ENCODE measurements around the gene TIMM17A. TPM values are rescaled to one million over a fixed set of nuclear protein-coding genes. Genes with fewer than 3 reads are reported as not detected.
"Not testable (repeated sequence)": the region's sequence is repeated elsewhere in the genome, so short reads cannot be mapped to it uniquely, and the experiment has no call there.

Gene TIMM17A
- total RNA-seq, 1 donor from 2014 or later = 72.0 TPM

DNA sequence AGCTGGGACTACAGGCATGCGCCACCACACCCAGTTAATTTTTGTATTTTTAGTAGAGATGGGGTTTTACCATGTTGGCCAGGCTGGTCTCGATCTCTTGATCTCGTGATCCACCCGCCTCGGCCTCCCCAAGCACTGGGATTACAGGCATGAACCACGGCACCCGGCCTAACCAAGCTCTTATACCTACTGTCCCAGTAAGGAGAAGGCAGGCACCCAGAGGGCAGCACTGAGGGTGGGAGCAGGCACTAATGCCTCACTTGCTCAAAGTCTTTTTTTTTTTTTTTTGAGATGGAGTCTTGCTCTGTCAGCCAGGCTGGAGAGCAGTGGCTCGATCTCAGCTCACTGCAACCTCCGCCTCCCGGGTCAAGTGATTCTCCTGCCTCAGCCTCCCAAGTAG lies 15.0 kb upstream of the TIMM17A start:
- DNase-seq (ENCODE audit: low read depth) = not testable (repeated sequence)

DNA sequence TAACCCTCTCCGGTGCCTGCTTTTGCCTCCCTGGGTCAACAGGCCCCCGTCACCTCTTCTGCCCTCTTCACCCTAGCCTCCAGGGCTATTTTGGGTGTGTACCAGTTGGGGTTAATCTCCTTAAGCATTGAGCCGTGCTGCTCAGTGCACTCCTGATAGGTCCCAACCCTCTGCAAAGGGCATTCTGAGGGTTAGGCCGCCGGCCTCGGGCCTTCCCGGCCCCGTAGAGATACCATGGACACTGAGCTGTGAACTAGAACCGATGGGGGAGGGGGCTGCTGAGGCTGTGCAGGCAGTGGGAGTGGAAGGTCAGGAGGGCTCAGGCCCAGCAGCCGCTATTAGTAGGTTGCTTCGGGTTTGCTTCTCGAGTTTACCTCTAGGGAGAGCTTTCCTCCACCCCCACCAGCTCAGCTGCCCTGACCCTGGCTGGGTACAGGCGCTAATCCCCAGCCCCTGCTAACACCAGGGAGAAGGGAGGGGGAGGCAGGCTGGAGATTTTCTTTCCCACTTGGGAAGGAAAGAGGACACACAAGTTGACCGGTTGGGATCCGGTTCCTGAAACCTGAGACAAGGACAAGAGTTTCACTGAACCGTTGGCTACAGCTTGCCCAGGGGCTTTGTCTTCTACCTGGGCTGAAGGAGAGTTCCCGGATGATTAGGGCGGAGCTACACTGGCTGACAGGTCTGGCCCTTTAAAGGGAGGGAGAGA lies 13.7 kb upstream of the TIMM17A start:
- peak; percentile 35 for DNase-seq (ENCODE audit: low read depth)

DNA sequence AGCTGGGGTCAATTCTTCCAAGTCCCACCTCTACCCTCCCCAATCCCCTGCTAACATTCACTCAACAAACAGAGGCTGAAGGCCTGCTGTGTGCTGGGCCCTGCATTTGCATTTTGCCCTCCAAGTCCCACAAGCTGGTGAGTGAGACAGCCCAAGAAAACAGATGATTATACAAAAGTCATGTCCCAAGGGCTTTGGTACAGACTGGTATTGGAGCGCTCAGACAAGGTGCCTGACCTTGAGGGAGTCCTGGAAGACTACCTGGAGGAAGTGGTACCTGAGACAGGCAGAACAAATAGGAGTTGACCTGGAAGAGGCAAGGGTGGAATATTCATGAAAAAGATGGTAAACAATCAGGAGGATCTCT lies 13.2 kb upstream of the TIMM17A start:
- no peak for DNase-seq (ENCODE audit: low read depth)

DNA sequence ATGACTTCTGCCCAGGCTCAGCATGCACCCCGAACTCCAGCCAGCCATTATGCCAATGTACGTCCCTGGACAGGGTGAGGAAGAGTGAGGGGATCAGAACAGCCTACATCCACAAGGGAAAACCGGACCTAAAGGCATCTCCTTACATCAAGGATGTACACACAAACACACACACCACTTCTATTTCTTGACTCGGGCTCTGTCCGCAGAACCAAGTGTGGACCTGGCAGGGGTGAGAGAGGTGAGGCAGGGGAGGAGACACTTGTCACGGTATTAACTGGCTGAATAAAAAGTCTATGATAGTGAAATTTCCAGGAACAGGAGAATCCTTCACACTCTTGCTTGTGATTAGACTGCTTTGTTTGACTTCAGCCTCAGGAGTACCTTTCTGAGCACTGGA lies 11.3 kb upstream of the TIMM17A start:
- DNase-seq (ENCODE audit: low read depth) = no peak

- no peak for DNase-seq (ENCODE audit: low read depth)
Observed at GRCh38 chr1:201944639-201945038, 10.7 kb upstream of the TIMM17A start.

DNA sequence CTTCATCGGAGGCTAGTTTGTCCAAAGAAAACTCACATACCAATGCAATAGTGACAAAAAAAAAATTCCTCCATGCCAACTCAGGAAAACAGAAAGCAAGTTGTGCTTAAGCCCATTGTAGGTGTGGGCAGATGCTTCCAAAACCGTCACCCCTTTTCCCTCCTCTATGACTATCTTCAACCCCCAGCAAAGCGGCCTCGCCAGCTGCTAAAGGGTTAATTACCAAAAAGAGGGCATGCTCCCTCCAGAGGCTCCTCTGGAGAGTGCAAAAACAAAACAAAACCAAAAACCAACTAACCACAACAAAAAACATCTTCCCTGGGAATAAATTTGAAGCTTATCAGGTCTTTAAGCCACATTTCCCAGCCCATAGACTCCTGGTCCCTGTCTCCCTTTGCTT lies 10.1 kb upstream of the TIMM17A start:
- no peak for DNase-seq (ENCODE audit: low read depth)

DNA sequence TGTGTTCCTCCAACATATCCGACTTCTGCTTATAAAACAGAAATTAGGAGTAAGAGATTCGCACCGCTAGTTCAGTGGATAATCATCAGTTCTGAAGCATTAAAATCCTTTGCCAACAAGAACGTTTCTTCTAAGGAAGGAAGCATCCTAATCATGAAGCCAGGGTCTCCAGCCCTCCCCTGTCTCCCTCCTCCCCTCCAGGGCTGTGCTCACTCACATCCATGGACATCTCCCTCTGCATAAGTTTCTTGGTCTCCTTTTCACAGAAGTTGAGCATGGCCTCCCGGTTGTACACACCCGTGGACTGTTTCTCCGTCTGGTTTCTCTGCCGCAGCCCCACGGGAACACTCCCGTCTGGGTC lies 9.5 kb upstream of the TIMM17A start:
- DNase-seq (ENCODE audit: low read depth) = no peak

- peak; percentile 76 for DNase-seq (ENCODE audit: low read depth)
Observed at GRCh38 chr1:201946224-201946908, 8.9 kb upstream of the TIMM17A start, which contains the start of gene LMOD1. Gene LMOD1 (minus strand): TSS chr1:201946548. CDS start chr1:201946340, 208 bp downstream.

DNA sequence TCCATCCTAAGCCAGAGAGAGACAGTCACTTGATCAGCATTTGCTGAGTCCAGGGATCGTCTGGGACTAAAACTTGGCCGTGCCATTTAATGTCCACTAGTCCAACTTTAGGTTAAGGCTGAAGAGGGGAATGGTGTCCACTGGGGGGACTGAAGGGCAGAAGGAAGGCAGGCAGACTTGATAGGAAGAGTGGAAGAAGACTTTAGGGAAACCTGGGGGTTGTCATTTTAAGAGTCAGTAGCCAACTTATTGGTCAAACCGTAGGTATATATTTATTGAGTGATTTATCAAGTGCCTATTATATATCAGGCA lies 7.7 kb upstream of the TIMM17A start:
- DNase-seq (ENCODE audit: low read depth) = no peak

GRCh38 chr1:201949491-201949890 lies 5.8 kb upstream of the TIMM17A start:
- DNase-seq (ENCODE audit: low read depth) = no peak

- no peak for DNase-seq (ENCODE audit: low read depth)
Observed at GRCh38 chr1:201954263-201955008, 867 bp upstream of the TIMM17A start.

- DNase-seq (ENCODE audit: low read depth) = no peak
Observed at GRCh38 chr1:201955729-201956143, 433 bp downstream of the TIMM17A start.

- no peak for DNase-seq (ENCODE audit: low read depth)
Observed at GRCh38 chr1:201958348-201958747, 3.0 kb downstream of the TIMM17A start.

- DNase-seq (ENCODE audit: low read depth) = not testable (repeated sequence)
Observed at GRCh38 chr1:201962382-201962781, 7.1 kb downstream of the TIMM17A start.

DNA sequence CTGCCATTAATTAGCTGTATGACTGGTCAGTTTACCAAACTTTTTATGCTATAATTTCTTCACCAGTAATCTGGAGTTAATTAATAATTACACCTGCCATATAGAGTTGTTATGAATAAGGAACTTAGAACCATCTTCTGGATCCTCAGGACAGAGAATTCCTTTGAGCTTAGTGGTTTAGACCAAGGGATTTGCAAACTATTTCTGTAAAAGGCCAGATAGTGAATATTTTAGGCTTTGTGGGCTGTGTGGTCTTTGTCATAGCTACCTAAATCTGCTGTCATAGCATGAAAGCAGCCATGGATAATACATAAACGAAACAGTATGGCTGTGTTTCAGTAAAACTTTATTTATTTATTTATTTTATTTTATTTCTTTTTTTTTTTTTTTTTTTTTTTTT lies 9.0 kb downstream of the TIMM17A start:
- no peak for DNase-seq (ENCODE audit: low read depth)

DNA sequence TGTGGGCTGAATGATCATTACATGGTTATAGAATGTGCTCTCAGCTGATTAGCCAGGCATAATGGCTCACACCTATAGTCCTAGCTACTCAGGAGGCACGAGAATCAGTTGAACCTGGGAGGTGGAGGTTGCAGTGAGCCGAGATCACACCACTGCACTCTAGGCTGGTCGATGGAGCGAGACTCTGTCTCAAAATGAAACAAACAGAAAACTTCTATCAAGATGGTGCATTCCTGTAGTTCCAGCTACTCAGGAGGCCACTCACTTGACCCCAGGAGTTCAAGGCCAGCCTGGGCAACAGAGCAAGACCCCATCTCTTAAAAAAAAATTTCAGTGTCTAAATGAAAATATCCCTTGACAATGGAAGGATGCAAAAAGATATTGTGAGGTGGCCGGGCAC lies 10.9 kb downstream of the TIMM17A start:
- DNase-seq (ENCODE audit: low read depth) = peak; percentile 43

DNA sequence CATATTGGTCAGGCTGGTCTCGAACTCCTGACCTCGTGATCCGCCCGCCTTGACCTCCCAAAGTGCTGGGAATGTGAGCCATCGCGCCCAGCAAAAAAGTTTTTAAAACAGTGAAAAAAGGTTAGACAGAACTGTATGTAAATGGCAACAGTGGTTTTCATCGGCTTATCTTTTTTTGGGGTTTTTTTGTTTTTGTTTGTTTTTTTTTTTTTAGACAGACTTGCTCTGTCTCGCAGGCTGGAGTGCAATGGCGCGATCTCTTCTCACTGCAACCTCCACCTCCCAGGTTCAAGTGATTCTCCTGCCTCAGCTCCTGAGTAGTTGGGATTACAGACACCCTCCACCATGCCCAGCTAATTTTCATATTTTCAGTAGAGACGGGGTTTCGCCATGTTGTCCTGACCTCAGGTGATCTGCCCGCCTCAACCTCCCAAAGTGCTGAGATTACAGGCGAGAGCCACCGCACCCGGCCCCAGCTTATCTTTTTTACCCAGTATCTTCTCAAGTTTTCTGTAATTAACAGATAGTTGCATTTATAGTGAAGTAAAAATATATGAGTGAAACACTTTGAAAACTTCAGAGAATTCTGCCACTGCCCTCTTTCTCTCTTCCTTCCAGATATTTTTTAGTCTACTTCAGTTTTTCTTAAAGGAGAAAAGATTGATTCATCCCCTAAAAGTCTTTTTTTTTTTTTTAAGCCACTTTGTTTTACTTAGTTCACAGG lies 13.1 kb downstream of the TIMM17A start:
- no peak for DNase-seq (ENCODE audit: low read depth)

GRCh38 chr1:201970334-201971159 lies 15.2 kb downstream of the TIMM17A start:
- peak; percentile 54 for DNase-seq (ENCODE audit: low read depth)

- DNase-seq (ENCODE audit: low read depth) = peak; percentile 19
Observed at GRCh38 chr1:201982082-201982622, 26.8 kb downstream of the TIMM17A start.

- DNase-seq (ENCODE audit: low read depth) = peak; percentile 54
Observed at GRCh38 chr1:201982623-201983379, 27.5 kb downstream of the TIMM17A start, which contains the start of gene RNPEP. Gene RNPEP (plus strand): TSS chr1:201982648. CDS start chr1:201982667, 19 bp downstream.

Measured in renal cortical epithelial cell (primary cell).